HepG2 (cell line): ENCODE measurements around the gene ABHD6. TPM values are rescaled to one million over a fixed set of nuclear protein-coding genes. Genes with fewer than 3 reads are reported as not detected.
"Not testable (repeated sequence)": the region's sequence is repeated elsewhere in the genome, so short reads cannot be mapped to it uniquely, and the experiment has no call there.

Source experiments
- ATAC-seq: fragments of 200-7000 bp; cut with Tn5 transposase; 3 replicates; pipeline ENCODE4 v1.9.1; 2020; ENCODE audit warnings: mild to moderate bottlenecking, moderate library complexity
- BruUV-seq: library from RNA; stranded (reverse); fragments of 400-500 nt; replicated peaks from 2 replicates; lab custom pipeline; 2021; lab: Mats Ljungman, UMichigan
- CTCF ChIA-PET: fragments of 300-600 bp; formaldehyde crosslinking; extraction: SDS; loops from one replicate; lab custom pipeline; 2021; ENCODE audit warnings: low total read pairs, inconsistent platforms, low intra/inter-chr PET ratio; lab: Yijun Ruan, JAX
- POLR2A ChIA-PET: fragments of 350-600 bp; sonication (Branson Sonifier 250); formaldehyde crosslinking; loops from one replicate; lab custom pipeline; 2020; ENCODE audit warnings: antibody characterized with exemption, inconsistent platforms; lab: Yijun Ruan, JAX
- DNase-seq: peaks from one replicate; pipeline ENCODE4 v3.0.0-alpha.2; 2015; ENCODE audit warnings: low spot score
- FAIRE-seq: peaks from 3 replicates; lab custom pipeline; 2011; peaks lifted over from hg19 to GRCh38; lab: Jason Lieb, UNC
- H2AFZ ChIP-seq: one replicate; pipeline ENCODE4 v1.6.1; 2011; ENCODE audit warnings: low read length, inconsistent platforms
- H3K27ac ChIP-seq: fragments of 300-600 bp; 3 replicates; pipeline ENCODE4 v1.8.0; 2011; ENCODE audit warnings: mixed run types, mild to moderate bottlenecking, mixed read lengths, low read length, inconsistent platforms; ENCODE audit not compliant: insufficient read depth; ENCODE audit errors: extremely low read length
- H3K27me3 ChIP-seq, 2 experiments: fragments of 200-600 bp in 1 of 2; 2 replicates in 1 of 2; 3 replicates in 1 of 2; pipeline versions ENCODE4 v1.6.0 to v1.8.0; 2011; ENCODE audit warnings: low read length in 2 of 2, mild to moderate bottlenecking in 2 of 2, moderate library complexity in 2 of 2, inconsistent platforms in 1 of 2; ENCODE audit not compliant: insufficient read depth in 2 of 2, control insufficient read depth in 1 of 2
- H3K36me3 ChIP-seq, 2 experiments: fragments of 200-600 bp in 1 of 2; replicated peaks in 1 of 2; 2 replicates in 1 of 2; 3 replicates in 1 of 2; pipeline versions ENCODE4 v1.5.1 to v1.8.0; 2011; ENCODE audit warnings: low read length in 2 of 2, inconsistent platforms in 1 of 2; ENCODE audit not compliant: insufficient read depth in 2 of 2, control insufficient read depth in 1 of 2
- H3K4me1 ChIP-seq: 2 replicates; pipeline ENCODE4 v1.5.1; 2012; ENCODE audit warnings: low read length, inconsistent platforms; ENCODE audit not compliant: insufficient read depth
- H3K4me2 ChIP-seq: 2 replicates; pipeline ENCODE4 v1.6.0; 2011; ENCODE audit warnings: low read depth, low read length, inconsistent platforms
- H3K4me3 ChIP-seq, 3 experiments: fragments of 200-600 bp in 1 of 3; sonication (generic), shearing (Covaris generic) in 1 of 3; replicated peaks in 1 of 3; 2 replicates each; pipeline ENCODE4 v1.5.1; 2011 to 2016; ENCODE audit warnings: low read length in 3 of 3, inconsistent platforms in 2 of 3, low read depth in 2 of 3, mild to moderate bottlenecking in 2 of 3, control low read depth in 1 of 3, mixed read lengths in 1 of 3; ENCODE audit not compliant: insufficient read depth in 1 of 3
- H3K79me2 ChIP-seq: one replicate; pipeline ENCODE4 v1.6.1; 2011; ENCODE audit warnings: low read length, inconsistent platforms; ENCODE audit not compliant: insufficient read depth
- H3K9ac ChIP-seq: 2 replicates; pipeline ENCODE4 v1.6.0; 2011; ENCODE audit warnings: mild to moderate bottlenecking, low read depth, low read length, inconsistent platforms; ENCODE audit not compliant: insufficient read depth
- H3K9me3 ChIP-seq: 2 replicates; pipeline ENCODE4 v1.5.1; 2012; ENCODE audit warnings: mild to moderate bottlenecking, low read length
- H4K20me1 ChIP-seq: 2 replicates; pipeline ENCODE4 v1.6.0; 2011; ENCODE audit warnings: inconsistent platforms, mild to moderate bottlenecking, low read length, moderate library complexity; ENCODE audit not compliant: insufficient read depth
- CC2D1A ChIP-seq: sonication (generic); formaldehyde crosslinking; IDR thresholded peaks from 2 replicates; pipeline ENCODE4 v1.8.1; 2023; ENCODE audit warnings: mild to moderate bottlenecking, missing genetic modification reagents
- CEBPB ChIP-seq: IDR thresholded peaks from 2 replicates; pipeline ENCODE4 v1.6.1; 2011; ENCODE audit warnings: low read depth, low read length, improper control_type of control experiment, borderline replicate concordance
- MYNN ChIP-seq: sonication (generic); formaldehyde crosslinking; IDR thresholded peaks from 2 replicates; pipeline ENCODE4 v1.4.0; 2020; ENCODE audit warnings: mild to moderate bottlenecking, low read depth, missing genetic modification reagents
- RFX3 ChIP-seq: IDR thresholded peaks from 2 replicates; pipeline ENCODE4 v1.6.1; 2016; ENCODE audit warnings: missing biosample characterization, missing genetic modification reagents
- SMAD9 ChIP-seq: sonication (generic); formaldehyde crosslinking; IDR thresholded peaks from 2 replicates; pipeline ENCODE4 v1.5.1; 2020; ENCODE audit warnings: mild to moderate bottlenecking, missing genetic modification reagents
- WGBS: methylation state at CpG from one replicate; pipeline ENCODE4 v1.1.6; 2017; ENCODE audit warnings: low lambda C conversion rate; 5-methylcytosine and 5-hydroxymethylcytosine counted together
- in situ Hi-C: cut with HindIII; loops from 2 replicates; pipeline ENCODE4 v1.10.0; 2017; ENCODE audit warnings: low pct_unique_long_range_greater_than_20kb; ENCODE audit not compliant: extremely low pct_ligation_motif_present
- intact Hi-C: fragments of 100-400 bp; cut with micrococcal nuclease; formaldehyde crosslinking; loops from one replicate; pipeline ENCODE4 v1.10.0; 2022; ENCODE audit not compliant: unreplicated experiment
- polyA plus RNA-seq, 8 experiments: library from polyadenylated mRNA; depleted of rRNA in 3 of 8; stranded (reverse) in 7 of 8; unstranded in 1 of 8; fragments of >200 nt; fragmentation: Illumina TruSeq in 4 of 8; extraction: Trizol in 4 of 8; gene quantifications; 2 replicates each; pipeline versions ENCODE4 v1.2.1 to v1.2.3, GENCODE V29; 2011 to 2016; ENCODE audit warnings: low read depth in 4 of 8, missing spikeins in 1 of 8, mixed read lengths in 1 of 8; ENCODE audit not compliant: insufficient read depth in 1 of 8
- total RNA-seq, 5 experiments: library from RNA; depleted of rRNA; stranded (reverse); fragments of >200 nt; fragmentation: Illumina TruSeq; extraction: Trizol; gene quantifications; 2 replicates each; pipeline ENCODE4 v1.2.3, GENCODE V29; 2016; ENCODE audit warnings: low read depth in 1 of 5

Gene ABHD6
- total and polyA plus RNA-seq, 2 of the 13 experiments (the other 11 are each of a cell fraction or from before 2014, with no cell fraction given), result 9.0 to 17.2 TPM

GRCh38 chr3:58271901-58272501 is 34.4 kb downstream of the ABHD6 start (continued):
- peak; percentile 72 for TF ChIP-seq CEBPB

GRCh38 chr3:58272891-58273290 is 35.3 kb downstream of the ABHD6 start:
- WGBS, result 95% methylated on average over 3 of the region's 3 CpGs
- Histone ChIP-seq H3K9ac (no peak overlapping the region), H3K4me3 (no peak overlapping the region), H3K79me2 (no peaks in the 10 kb centered on the region), H3K27ac (no peak overlapping the region), H4K20me1 (no peaks in the 10 kb centered on the region), H3K4me2 (no peak overlapping the region), H3K4me1 (0 out of 2 replicates have a peak, but pooled peaks cover 6% of the 10 kb centered on the region), H3K9me3 (no peaks in the 10 kb centered on the region), H2AFZ (no peak overlapping the region), H3K36me3 (peaks cover 6 to 18% of the 10 kb centered on the region in 2 experiments; a peak in 4 of 5 replicates), H3K27me3 (no peaks in the 10 kb centered on the region)
- ChIA-PET CTCF (no interaction called here), POLR2A (no interaction called here)
- FAIRE-seq (no peak), ATAC-seq (no peak), DNase-seq (no peak)
- in situ Hi-C loops, result no loop called here
- TF ChIP-seq RFX3 (CRISPR knock-in tag), result no peak
- TF ChIP-seq SMAD9 (CRISPR knock-in tag), result no peak
- TF ChIP-seq CC2D1A (CRISPR knock-in tag), result no peak
- no peak for TF ChIP-seq MYNN (CRISPR knock-in tag)
- intact Hi-C loops, result no loop called here
- BruUV-seq, result no TSS peak

- in situ Hi-C loops, H3K4me2 ChIP-seq, CTCF ChIA-PET, H2AFZ ChIP-seq, H3K9ac ChIP-seq, H3K27me3 ChIP-seq, FAIRE-seq, H3K27ac ChIP-seq, DNase-seq, H4K20me1 ChIP-seq, H3K4me3 ChIP-seq, intact Hi-C loops, ATAC-seq, BruUV-seq, H3K79me2 ChIP-seq, POLR2A ChIA-PET, H3K9me3 ChIP-seq, H3K4me1 ChIP-seq: not testable (repeated sequence)
- peaks cover 5 to 14% of the 10 kb centered on the region in 2 experiments; a peak in 4 of 5 replicates for H3K36me3 ChIP-seq
- 98% methylated on average over 3 of the region's 3 CpGs for WGBS
These were observed 35.8 kb downstream of the ABHD6 start for GRCh38 chr3:58273362-58273761.
